Endothelial cell of umbilical vein (primary cell): ENCODE data around the gene SPDYC.

Experiments used
- EZH2 ChIP-seq: IDR thresholded peaks from 2 replicates; pipeline ENCODE4 v1.6.1; 2012; ENCODE audit warnings: borderline replicate concordance, low read depth, mild to moderate bottlenecking, moderate library complexity, low read length, inconsistent platforms; ENCODE audit not compliant: severe bottlenecking
- FOS ChIP-seq: IDR thresholded peaks from 2 replicates; pipeline ENCODE4 v1.6.1; 2011; ENCODE audit warnings: mild to moderate bottlenecking, low read length, moderate library complexity, borderline replicate concordance; ENCODE audit not compliant: insufficient read depth
- GATA2 ChIP-seq: IDR thresholded peaks from 2 replicates; pipeline ENCODE4 v1.7.0; 2011; ENCODE audit warnings: low read depth, mild to moderate bottlenecking, moderate library complexity, mixed read lengths, low read length; ENCODE audit not compliant: insufficient read length, insufficient read depth
- JUN ChIP-seq: IDR thresholded peaks from 2 replicates; pipeline ENCODE4 v1.6.1; 2011; ENCODE audit warnings: borderline replicate concordance, low read depth; ENCODE audit not compliant: insufficient read length, insufficient read depth
- MYC ChIP-seq: IDR thresholded peaks from one replicate; pipeline ENCODE4 v1.6.1; 2011; ENCODE audit warnings: mild to moderate bottlenecking, low read depth, low read length
- POLR2A ChIP-seq: IDR thresholded peaks from 2 replicates; pipeline ENCODE4 v1.6.1; 2012; ENCODE audit warnings: low read depth, mild to moderate bottlenecking, control low read depth, low read length
- POLR2AphosphoS5 ChIP-seq: IDR thresholded peaks from 2 replicates; pipeline ENCODE4 v1.6.1; 2012; ENCODE audit warnings: low read depth, mild to moderate bottlenecking, control low read depth, low read length, moderate library complexity; ENCODE audit not compliant: insufficient read depth
- TF ChIP-seq, protein P1 (sequence below), 2 donors: IDR thresholded peaks; 1 replicate in 1 of 2; 2 replicates in 1 of 2; pipeline ENCODE4 v1.5.1; 2011; ENCODE audit warnings: low read length in 2 of 2, mild to moderate bottlenecking in 2 of 2, moderate library complexity in 2 of 2, control low read depth in 1 of 2, inconsistent platforms in 1 of 2, low read depth in 1 of 2; ENCODE audit not compliant: insufficient read depth in 1 of 2; ENCODE audit errors: extremely low read depth in 1 of 2
- TF ChIP-seq, protein P2 (sequence below): IDR thresholded peaks from 2 replicates; pipeline ENCODE4 v1.6.1; 2011; ENCODE audit not compliant: insufficient read depth, insufficient read length

DNA sequence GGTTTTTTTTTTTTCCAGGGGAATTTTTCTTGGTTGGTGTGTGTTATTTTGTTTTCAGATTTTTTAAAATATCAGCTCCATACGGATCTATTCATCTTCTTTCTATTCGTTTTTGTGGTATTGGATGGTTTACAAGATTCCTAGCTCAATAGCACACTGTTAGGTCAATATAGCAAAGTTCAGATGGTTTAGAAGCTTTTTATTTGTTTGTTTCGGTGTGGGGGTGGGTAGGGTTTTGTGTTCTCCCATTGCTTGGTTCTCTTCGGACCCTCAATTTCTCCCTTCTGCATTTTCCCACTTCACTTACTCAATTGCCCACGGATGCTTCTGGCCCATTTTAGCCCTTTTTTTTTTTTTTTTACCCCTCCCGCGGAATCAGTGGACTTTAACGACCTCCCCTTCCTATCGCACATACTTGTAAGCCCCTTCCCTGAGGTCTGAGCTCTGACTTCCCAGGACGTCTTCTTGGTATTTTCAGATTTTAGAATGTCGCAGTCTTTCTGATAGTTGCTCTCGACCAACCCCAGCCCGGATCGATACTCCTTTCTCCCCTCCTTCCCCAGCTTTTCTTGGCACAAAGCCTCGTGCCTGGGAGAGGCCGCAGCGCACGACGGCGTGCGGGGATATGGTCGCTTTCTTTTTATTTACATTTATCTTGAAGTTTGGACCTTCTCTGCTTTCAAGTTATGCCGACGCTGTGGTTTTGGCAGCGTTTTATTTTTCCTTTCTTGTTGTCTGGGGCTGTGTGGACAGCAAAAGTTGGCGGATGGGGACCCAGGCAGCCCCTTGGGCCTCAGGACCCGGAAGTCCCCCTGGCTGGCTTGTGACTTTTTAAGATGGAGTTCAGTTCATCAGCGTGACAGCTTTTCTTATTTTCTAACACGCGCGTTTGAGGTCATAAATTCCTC lies 4.4 kb upstream of the SPDYC start:
- TF ChIP-seq, protein P1, sequence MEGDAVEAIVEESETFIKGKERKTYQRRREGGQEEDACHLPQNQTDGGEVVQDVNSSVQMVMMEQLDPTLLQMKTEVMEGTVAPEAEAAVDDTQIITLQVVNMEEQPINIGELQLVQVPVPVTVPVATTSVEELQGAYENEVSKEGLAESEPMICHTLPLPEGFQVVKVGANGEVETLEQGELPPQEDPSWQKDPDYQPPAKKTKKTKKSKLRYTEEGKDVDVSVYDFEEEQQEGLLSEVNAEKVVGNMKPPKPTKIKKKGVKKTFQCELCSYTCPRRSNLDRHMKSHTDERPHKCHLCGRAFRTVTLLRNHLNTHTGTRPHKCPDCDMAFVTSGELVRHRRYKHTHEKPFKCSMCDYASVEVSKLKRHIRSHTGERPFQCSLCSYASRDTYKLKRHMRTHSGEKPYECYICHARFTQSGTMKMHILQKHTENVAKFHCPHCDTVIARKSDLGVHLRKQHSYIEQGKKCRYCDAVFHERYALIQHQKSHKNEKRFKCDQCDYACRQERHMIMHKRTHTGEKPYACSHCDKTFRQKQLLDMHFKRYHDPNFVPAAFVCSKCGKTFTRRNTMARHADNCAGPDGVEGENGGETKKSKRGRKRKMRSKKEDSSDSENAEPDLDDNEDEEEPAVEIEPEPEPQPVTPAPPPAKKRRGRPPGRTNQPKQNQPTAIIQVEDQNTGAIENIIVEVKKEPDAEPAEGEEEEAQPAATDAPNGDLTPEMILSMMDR (IDR thresholded peaks at IDR 0.05; ENCODE audit: extremely low read depth in 1 of 2, insufficient read depth in 1 of 2, low read depth in 1 of 2, low read length in 2 of 2), result no peak
- TF ChIP-seq JUN, result no peak
- TF ChIP-seq FOS, result no peak
- no peak for TF ChIP-seq POLR2A
- TF ChIP-seq GATA2, result no peak
- TF ChIP-seq MYC, result no peak
- TF ChIP-seq, protein P2, sequence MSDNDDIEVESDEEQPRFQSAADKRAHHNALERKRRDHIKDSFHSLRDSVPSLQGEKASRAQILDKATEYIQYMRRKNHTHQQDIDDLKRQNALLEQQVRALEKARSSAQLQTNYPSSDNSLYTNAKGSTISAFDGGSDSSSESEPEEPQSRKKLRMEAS, result no peak
- no peak for TF ChIP-seq POLR2AphosphoS5
- no peak for TF ChIP-seq EZH2
